HUES6 (cell line): ENCODE results near the gene PRR13.

ENCODE experiments used
- H3K27ac ChIP-seq: 2 replicates; pipeline ENCODE4 v1.7.0; 2013; ENCODE audit warnings: low read depth, mild to moderate bottlenecking, low read length, inconsistent platforms
- H3K27me3 ChIP-seq: 2 replicates; pipeline ENCODE4 v1.6.1; 2013; ENCODE audit warnings: low read length; ENCODE audit not compliant: control insufficient read depth, insufficient read depth
- H3K36me3 ChIP-seq: 2 replicates; pipeline ENCODE4 v1.6.1; 2013; ENCODE audit warnings: low read length; ENCODE audit not compliant: control insufficient read depth, insufficient read depth
- H3K4me1 ChIP-seq: 2 replicates; pipeline ENCODE4 v1.6.1; 2013; ENCODE audit warnings: low read length; ENCODE audit not compliant: control insufficient read depth, insufficient read depth
- H3K4me3 ChIP-seq: 2 replicates; pipeline ENCODE4 v1.5.1; 2013; ENCODE audit warnings: low read depth, low read length
- H3K9ac ChIP-seq: one replicate; pipeline ENCODE4 v1.6.1; 2013; ENCODE audit warnings: mild to moderate bottlenecking, low read length
- H3K9me3 ChIP-seq: 2 replicates; pipeline ENCODE4 v1.6.1; 2013; ENCODE audit warnings: low read depth, low read length; ENCODE audit not compliant: control insufficient read depth, insufficient read depth

PRR13 gene

DNA sequence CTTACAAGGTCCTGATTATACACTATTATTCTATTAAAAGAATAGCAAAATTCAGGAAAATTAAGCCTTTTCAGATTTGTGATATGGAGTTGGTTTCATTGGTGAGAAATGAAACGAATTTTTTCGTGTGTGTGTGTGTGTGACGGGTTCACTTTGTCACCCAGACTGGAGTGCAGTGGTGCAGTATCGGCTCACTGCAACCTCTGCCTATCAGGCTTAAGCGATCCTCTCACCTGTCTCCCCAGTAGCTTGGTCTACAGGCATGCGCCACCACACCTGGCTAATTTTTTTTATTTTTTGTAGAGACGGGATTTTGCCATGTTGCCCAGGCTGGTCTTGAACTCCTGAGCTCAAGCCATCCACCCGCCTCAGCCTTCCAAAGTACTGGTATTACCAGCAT is 20.1 kb downstream of the PRR13 start:
- Histone ChIP-seq H3K27ac (no peak overlapping the region), H3K9me3 (no peaks in the 10 kb centered on the region), H3K27me3 (no peaks in the 10 kb centered on the region), H3K9ac (no peak overlapping the region), H3K4me1 (peaks cover 9% of the 10 kb centered on the region), H3K36me3 (peaks cover 100% of the 10 kb centered on the region), H3K4me3 (no peak overlapping the region)

- Histone ChIP-seq H3K27me3 (no peaks in the 10 kb centered on the region), H3K4me3 (no peak overlapping the region), H3K9ac (no peak overlapping the region), H3K9me3 (no peaks in the 10 kb centered on the region), H3K27ac (no peak overlapping the region), H3K4me1 (peaks cover 9% of the 10 kb centered on the region), H3K36me3 (peaks cover 100% of the 10 kb centered on the region)
Measured at GRCh38 chr12:53462935-53463334, 21.4 kb downstream of the PRR13 start.

DNA sequence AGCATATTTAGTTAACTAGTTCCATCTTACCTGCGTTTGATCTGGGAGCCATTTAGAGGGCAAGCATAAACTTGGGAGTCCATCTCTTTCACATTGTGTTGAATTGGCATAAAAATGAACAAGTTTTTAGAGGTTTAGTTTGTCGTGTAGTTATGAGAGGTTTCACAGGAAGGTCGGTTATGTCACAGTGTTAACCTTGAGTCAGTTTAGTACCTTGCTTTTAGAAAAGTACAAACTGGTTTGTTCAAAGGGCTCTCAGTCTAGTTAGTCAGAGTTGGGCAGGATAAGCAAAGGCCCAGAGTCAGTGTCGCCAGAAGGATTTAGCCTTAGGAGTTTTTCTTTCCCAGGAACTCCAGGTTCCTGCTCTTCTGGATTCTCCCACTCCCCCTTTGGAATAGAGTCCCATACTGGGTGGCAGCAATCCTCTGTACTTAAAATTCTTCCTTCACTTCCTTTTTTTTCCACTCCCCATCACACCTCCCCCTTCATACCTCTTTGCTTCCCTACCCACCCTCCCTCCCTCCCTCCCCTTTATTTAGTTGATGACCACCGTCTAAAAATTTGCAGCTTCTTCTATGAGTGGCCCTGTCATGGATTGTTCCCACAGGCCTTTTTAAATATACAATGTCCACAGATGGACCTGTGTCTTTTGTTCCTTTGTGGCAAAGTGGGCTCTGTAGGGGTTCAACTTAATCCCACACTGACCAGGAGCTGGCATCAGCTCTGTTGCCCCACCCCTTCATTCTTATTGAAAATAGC is 22.4 kb downstream of the PRR13 start:
- no peak overlapping the region for H3K9ac ChIP-seq
- H3K9me3 ChIP-seq = no peaks in the 10 kb centered on the region
- H3K27ac ChIP-seq = peak overlapping the region; percentile 2; the same call in 1 of the 2 replicates
- H3K4me3 ChIP-seq = no peak overlapping the region
- peaks cover 9% of the 10 kb centered on the region for H3K4me1 ChIP-seq
- peaks cover 100% of the 10 kb centered on the region for H3K36me3 ChIP-seq
- no peaks in the 10 kb centered on the region for H3K27me3 ChIP-seq

DNA sequence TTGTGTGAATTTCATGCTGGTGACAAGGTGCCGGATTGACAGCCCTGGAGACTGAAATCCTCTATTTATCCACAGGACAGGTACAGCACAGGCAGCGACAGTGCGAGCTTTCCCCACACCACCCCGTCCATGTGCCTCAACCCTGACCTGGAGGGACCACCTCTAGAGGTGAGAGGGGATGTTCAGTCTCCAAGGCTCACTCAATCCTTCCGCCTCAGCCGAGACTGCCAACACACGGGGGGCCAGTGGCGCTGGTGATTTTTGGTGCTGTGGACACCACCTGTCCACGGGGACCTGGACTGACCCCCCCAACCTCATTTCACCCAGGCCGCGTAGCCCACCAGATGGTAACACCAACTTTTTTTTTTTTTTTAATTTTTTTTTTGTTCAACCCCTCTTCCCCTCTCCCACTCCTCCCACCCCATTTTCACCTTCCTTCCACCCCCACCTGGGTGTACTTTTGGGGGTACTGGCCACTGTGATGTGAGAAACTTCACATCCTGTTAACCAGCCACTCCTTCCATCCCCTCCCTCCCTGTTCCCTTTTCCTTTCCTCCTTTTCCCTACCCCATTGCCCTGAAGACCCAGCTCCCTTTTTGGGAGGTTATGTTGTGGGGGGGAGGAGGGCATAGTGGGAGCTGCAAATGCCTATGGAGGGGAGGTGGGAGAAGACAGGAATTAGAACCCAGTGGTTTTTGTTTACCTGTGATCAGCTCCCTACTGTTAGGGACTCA is 23.3 kb downstream of the PRR13 start:
- Histone ChIP-seq H3K27me3 (no peaks in the 10 kb centered on the region), H3K4me3 (no peak overlapping the region), H3K9ac (no peak overlapping the region), H3K36me3 (peaks cover 100% of the 10 kb centered on the region), H3K4me1 (peaks cover 6% of the 10 kb centered on the region), H3K9me3 (no peaks in the 10 kb centered on the region), H3K27ac (no peak overlapping the region)

DNA sequence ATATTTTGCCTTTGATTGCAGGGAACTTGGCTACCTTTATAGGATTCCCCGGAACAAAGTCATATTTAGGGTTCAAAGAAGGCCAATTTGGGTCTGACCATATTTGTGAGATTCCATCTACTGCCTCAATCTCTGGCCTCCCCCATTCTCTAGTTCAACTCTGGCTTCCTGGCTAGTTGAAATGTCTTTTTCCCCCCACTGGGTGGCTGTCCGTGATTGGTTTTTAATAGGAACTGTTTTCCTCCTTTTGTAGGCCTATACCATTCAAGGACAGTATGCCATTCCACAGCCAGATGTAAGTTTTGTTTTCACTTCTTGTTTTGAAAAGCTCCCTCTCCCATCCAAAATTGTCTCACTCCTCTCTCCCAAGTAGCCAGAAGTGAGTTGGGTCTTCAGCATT is 24.1 kb downstream of the PRR13 start:
- Histone ChIP-seq H3K27me3 (no peaks in the 10 kb centered on the region), H3K9ac (no peak overlapping the region), H3K9me3 (no peaks in the 10 kb centered on the region), H3K36me3 (peaks cover 100% of the 10 kb centered on the region), H3K27ac (no peak overlapping the region), H3K4me1 (peaks cover 6% of the 10 kb centered on the region), H3K4me3 (no peak overlapping the region)

- Histone ChIP-seq H3K36me3 (peaks cover 100% of the 10 kb centered on the region), H3K9ac (no peak overlapping the region), H3K9me3 (no peaks in the 10 kb centered on the region), H3K4me1 (peaks cover 6% of the 10 kb centered on the region), H3K27ac (no peak overlapping the region), H3K4me3 (no peak overlapping the region), H3K27me3 (no peaks in the 10 kb centered on the region)
Measured at GRCh38 chr12:53466640-53467039, 25.1 kb downstream of the PRR13 start.

DNA sequence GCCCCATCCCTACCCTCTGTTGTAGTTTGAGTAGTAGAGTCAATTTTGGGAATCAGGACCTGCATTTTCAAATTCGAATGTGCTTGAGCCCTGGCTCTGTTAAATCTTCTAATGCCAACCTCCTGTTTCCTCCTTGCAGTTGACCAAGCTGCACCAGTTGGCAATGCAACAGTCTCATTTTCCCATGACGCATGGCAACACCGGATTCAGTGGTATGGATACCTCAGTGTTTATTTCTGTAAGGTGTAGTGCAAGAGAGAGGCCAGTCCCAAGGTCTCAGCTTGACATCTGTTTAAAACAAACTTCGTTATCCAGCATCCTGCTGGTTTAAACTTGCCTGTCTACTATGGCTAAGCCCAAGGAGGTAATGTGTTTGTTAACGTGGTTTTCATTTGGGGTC is 25.5 kb downstream of the PRR13 start:
- H3K4me1 ChIP-seq = peaks cover 6% of the 10 kb centered on the region
- H3K9me3 ChIP-seq = no peaks in the 10 kb centered on the region
- no peak overlapping the region for H3K27ac ChIP-seq
- H3K27me3 ChIP-seq = no peaks in the 10 kb centered on the region
- peaks cover 100% of the 10 kb centered on the region for H3K36me3 ChIP-seq
- H3K9ac ChIP-seq = no peak overlapping the region
- no peak overlapping the region for H3K4me3 ChIP-seq

DNA sequence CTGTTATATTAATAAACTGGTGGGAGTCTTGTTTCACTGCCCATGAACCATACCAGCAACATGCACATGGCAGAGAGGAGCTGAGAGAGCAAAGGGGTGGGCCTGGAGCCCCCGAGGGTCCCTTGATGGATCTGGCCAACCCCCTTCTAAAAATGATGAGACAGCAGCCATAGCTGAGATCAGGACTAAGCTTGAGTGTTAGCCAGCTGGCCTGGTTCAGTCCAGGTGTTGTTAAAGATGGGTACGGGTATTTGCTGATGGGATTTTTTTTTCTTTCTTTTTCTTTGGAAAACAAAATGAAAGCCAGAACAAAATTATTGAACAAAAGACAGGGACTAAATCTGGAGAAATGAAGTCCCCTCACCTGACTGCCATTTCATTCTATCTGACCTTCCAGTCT is 26.3 kb downstream of the PRR13 start:
- Histone ChIP-seq H3K4me1 (peaks cover 6% of the 10 kb centered on the region), H3K27me3 (no peaks in the 10 kb centered on the region), H3K4me3 (no peak overlapping the region), H3K36me3 (peaks cover 100% of the 10 kb centered on the region), H3K9me3 (no peaks in the 10 kb centered on the region), H3K27ac (no peak overlapping the region), H3K9ac (no peak overlapping the region)

- Histone ChIP-seq H3K27me3 (no peaks in the 10 kb centered on the region), H3K27ac (no peak overlapping the region), H3K36me3 (peaks cover 100% of the 10 kb centered on the region), H3K9me3 (no peaks in the 10 kb centered on the region), H3K4me1 (peaks cover 6% of the 10 kb centered on the region), H3K9ac (no peak overlapping the region), H3K4me3 (no peak overlapping the region)
Measured at GRCh38 chr12:53468282-53468681, 26.7 kb downstream of the PRR13 start.

GRCh38 chr12:53472056-53472582 is 30.6 kb downstream of the PRR13 start:
- H3K27ac ChIP-seq = no peak overlapping the region
- H3K9ac ChIP-seq = no peak overlapping the region
- no peaks in the 10 kb centered on the region for H3K27me3 ChIP-seq
- no peak overlapping the region for H3K4me3 ChIP-seq
- peaks cover 100% of the 10 kb centered on the region for H3K36me3 ChIP-seq
- H3K9me3 ChIP-seq = no peaks in the 10 kb centered on the region
- H3K4me1 ChIP-seq = peaks cover 6% of the 10 kb centered on the region; the same call in 1 of the 2 replicates

- peaks cover 6% of the 10 kb centered on the region; the same call in 1 of the 2 replicates for H3K4me1 ChIP-seq
- no peak overlapping the region for H3K27ac ChIP-seq
- no peaks in the 10 kb centered on the region for H3K27me3 ChIP-seq
- no peaks in the 10 kb centered on the region for H3K9me3 ChIP-seq
- no peak overlapping the region for H3K4me3 ChIP-seq
- no peak overlapping the region for H3K9ac ChIP-seq
- peaks cover 98% of the 10 kb centered on the region for H3K36me3 ChIP-seq
Measured at GRCh38 chr12:53474077-53474476, 32.5 kb downstream of the PRR13 start.
